Measurements from ENCODE around the gene CTIF.

Gene CTIF

GRCh38 chr18:48577478-48578190 lies 38.8 kb downstream of the CTIF start:
- DNase-seq: no peak

GRCh38 chr18:48578289-48578688 lies 39.5 kb downstream of the CTIF start:
- no peak for DNase-seq

- no peak for DNase-seq
Measured at GRCh38 chr18:48580066-48580465, 41.2 kb downstream of the CTIF start.

GRCh38 chr18:48580782-48581181 lies 42.0 kb downstream of the CTIF start:
- DNase-seq: no peak

GRCh38 chr18:48581206-48581605 lies 42.4 kb downstream of the CTIF start:
- DNase-seq: no peak

- no peak for DNase-seq
Measured at GRCh38 chr18:48581941-48582340, 43.1 kb downstream of the CTIF start.

- DNase-seq: no peak
Measured at GRCh38 chr18:48582946-48583345, 44.1 kb downstream of the CTIF start.

- no peak for DNase-seq
Measured at GRCh38 chr18:48583573-48583972, 44.7 kb downstream of the CTIF start.

GRCh38 chr18:48589797-48590519 lies 51.1 kb downstream of the CTIF start:
- peak; percentile 19 for DNase-seq

GRCh38 chr18:48590678-48591077 lies 51.8 kb downstream of the CTIF start:
- no peak for DNase-seq

- no peak for DNase-seq
Measured at GRCh38 chr18:48592540-48593171, 53.8 kb downstream of the CTIF start.

- no peak for DNase-seq
Measured at GRCh38 chr18:48594471-48595094, 55.8 kb downstream of the CTIF start.

- no peak for DNase-seq
Measured at GRCh38 chr18:48595703-48596218, 56.9 kb downstream of the CTIF start.

GRCh38 chr18:48597110-48597509 lies 58.3 kb downstream of the CTIF start:
- DNase-seq: no peak

GRCh38 chr18:48597671-48598070 lies 58.8 kb downstream of the CTIF start:
- DNase-seq: no peak

- no peak for DNase-seq
Measured at GRCh38 chr18:48599391-48599790, 60.6 kb downstream of the CTIF start.

- no peak for DNase-seq
Measured at GRCh38 chr18:48600046-48600445, 61.2 kb downstream of the CTIF start.

GRCh38 chr18:48600456-48601090 lies 61.7 kb downstream of the CTIF start:
- no peak for DNase-seq

GRCh38 chr18:48601343-48601742 lies 62.5 kb downstream of the CTIF start:
- no peak for DNase-seq

- DNase-seq: no peak
Measured at GRCh38 chr18:48602759-48603390, 64.0 kb downstream of the CTIF start.

GRCh38 chr18:48605408-48605845 lies 66.6 kb downstream of the CTIF start:
- peak; percentile 15 for DNase-seq
